Omental fat pad (tissue), 4 donors: ENCODE data around the gene WDR70. TPM values are rescaled to one million over a fixed set of nuclear protein-coding genes. Genes with fewer than 3 reads are reported as not detected.

ENCODE experiments used
- small RNA-seq: library from RNA; depleted of rRNA; stranded (forward); fragments of <200 nt; gene quantifications from one replicate; pipeline ENCODE3, GENCODE V24; 2016
- total RNA-seq, 4 donors: library from RNA; depleted of rRNA; stranded (reverse); fragments of >200 nt; gene quantifications; one replicate each; pipeline ENCODE4 v1.1.0, GENCODE V29; 2016

The WDR70 gene
- total RNA-seq, 4 donors from 2014 or later, result 17.4 to 37.7 (median 24.0) TPM

Small RNA genes lying within 50 kb of the gene (small RNA-seq; reads per million reads assigned to genes)
- not detected for gene RNU6-1190P
- not detected for gene RNU6-484P

Other genes starting within 250 kb of the WDR70 start
- 10 to 100 TPM; 15.9 to 32.6 (median 27.1) TPM for gene CPLANE1, start 129.9 kb upstream of the WDR70 start, total RNA-seq
- 10 to 100 TPM; 17.8 to 28.7 (median 23.4) TPM for gene NUP155, start 8.2 kb upstream of the WDR70 start, total RNA-seq